Thyroid gland (tissue), 4 donors: ENCODE measurements around the gene SLCO2A1. TPM values are rescaled to one million over a fixed set of nuclear protein-coding genes. Genes with fewer than 3 reads are reported as not detected.

Source experiments
- total RNA-seq, 4 donors: library from RNA; depleted of rRNA; stranded (reverse); fragments of >200 nt; gene quantifications; one replicate each; pipeline ENCODE4 v1.2.3, GENCODE V29; 2016

Gene SLCO2A1
- total RNA-seq, 4 donors from 2014 or later, result 26.0 to 76.6 (median 41.0) TPM

Other genes starting within 250 kb of the SLCO2A1 start
- 10 to 100 TPM; 26.9 to 55.9 (median 45.2) TPM for gene SRPRB, start 224.1 kb downstream of the SLCO2A1 start, total RNA-seq
- 1 to 10 TPM; 4.4 to 6.2 (median 5.6) TPM for gene RAB6B, start 134.0 kb downstream of the SLCO2A1 start, total RNA-seq
- gene RYK, start 220.9 kb upstream of the SLCO2A1 start, total RNA-seq, result 100 to 1,000 TPM in 2 of 4 donors, 10 to 100 TPM in 2; 95.2 to 168 (median 108) TPM